IMR-90 (cell line): ENCODE data around the gene ABHD15. TPM values are rescaled to one million over a fixed set of nuclear protein-coding genes. Genes with fewer than 3 reads are reported as not detected.

Source experiments
- ATAC-seq: fragments of 200-7000 bp; cut with Tn5 transposase; 2 replicates; pipeline ENCODE4 v1.9.1; 2020; ENCODE audit warnings: low read depth, mild to moderate bottlenecking, moderate library complexity
- BruUV-seq: library from RNA; stranded (reverse); fragments of 400-500 nt; replicated peaks from 2 replicates; lab custom pipeline; 2021; lab: Mats Ljungman, UMichigan
- CTCF ChIA-PET: fragments of 300-600 bp; formaldehyde crosslinking; extraction: SDS; loops from one replicate; lab custom pipeline; 2021; ENCODE audit warnings: antibody characterized with exemption; lab: Yijun Ruan, JAX
- POLR2A ChIA-PET: fragments of 300-600 bp; sonication (Branson Sonifier 250); formaldehyde crosslinking; loops from one replicate; lab custom pipeline; 2022; ENCODE audit warnings: antibody characterized with exemption; ENCODE audit not compliant: unreplicated experiment; lab: Charles Lee
- DNase-seq: peaks from one replicate; pipeline ENCODE4 v3.0.0; 2013
- H2AFZ ChIP-seq: replicated peaks from 2 replicates; pipeline ENCODE3; 2013; ENCODE audit warnings: low read length, mild to moderate bottlenecking; ENCODE audit not compliant: poor library complexity
- H2AK5ac ChIP-seq: 2 replicates; pipeline ENCODE4 v1.6.1; 2013; ENCODE audit warnings: low read depth, low read length, inconsistent platforms
- H2AK9ac ChIP-seq: replicated peaks from 2 replicates; pipeline ENCODE3; 2013; ENCODE audit warnings: mild to moderate bottlenecking, low read depth, low read length, moderate library complexity; ENCODE audit not compliant: poor library complexity
- H2BK120ac ChIP-seq: 2 replicates; pipeline ENCODE4 v1.6.1; 2013; ENCODE audit warnings: low read depth, low read length, inconsistent platforms
- H2BK15ac ChIP-seq: 3 replicates; pipeline ENCODE4 v1.6.1; 2013; ENCODE audit warnings: low read depth, low read length, inconsistent platforms
- H2BK20ac ChIP-seq: 2 replicates; pipeline ENCODE4 v1.6.1; 2013; ENCODE audit warnings: low read depth, mild to moderate bottlenecking, inconsistent platforms, low read length, moderate library complexity
- H2BK5ac ChIP-seq: 2 replicates; pipeline ENCODE4 v1.6.1; 2013; ENCODE audit warnings: mild to moderate bottlenecking, low read depth, low read length, inconsistent platforms; ENCODE audit not compliant: poor library complexity, severe bottlenecking
- H3K14ac ChIP-seq: replicated peaks from 2 replicates; pipeline ENCODE4 v1.6.1; 2013; ENCODE audit warnings: low read depth, low read length, inconsistent platforms
- H3K18ac ChIP-seq: 2 replicates; pipeline ENCODE4 v1.6.1; 2013; ENCODE audit warnings: low read depth, low read length, control low read depth
- H3K23ac ChIP-seq: 2 replicates; pipeline ENCODE4 v1.6.1; 2013; ENCODE audit warnings: low read depth, low read length, inconsistent platforms
- H3K27ac ChIP-seq: 2 replicates; pipeline ENCODE4 v1.5.1; 2013; ENCODE audit warnings: mild to moderate bottlenecking, control low read depth, low read length; ENCODE audit not compliant: insufficient read depth
- H3K27me3 ChIP-seq: 2 replicates; pipeline ENCODE4 v1.6.1; 2013; ENCODE audit warnings: low read length; ENCODE audit not compliant: control insufficient read depth, insufficient read depth
- H3K36me3 ChIP-seq: 2 replicates; pipeline ENCODE4 v1.6.1; 2013; ENCODE audit warnings: low read length, mixed read lengths; ENCODE audit not compliant: control insufficient read depth, insufficient read depth
- H3K4ac ChIP-seq: 2 replicates; pipeline ENCODE4 v1.6.1; 2013; ENCODE audit warnings: low read depth, low read length, inconsistent platforms
- H3K4me1 ChIP-seq: 2 replicates; pipeline ENCODE4 v1.6.1; 2013; ENCODE audit warnings: low read length, mixed read lengths; ENCODE audit not compliant: control insufficient read depth, insufficient read depth
- H3K4me2 ChIP-seq: 2 replicates; pipeline ENCODE4 v1.6.1; 2013; ENCODE audit warnings: low read depth, mild to moderate bottlenecking, control low read depth, low read length, moderate library complexity
- H3K4me3 ChIP-seq: 2 replicates; pipeline ENCODE4 v1.5.1; 2013; ENCODE audit warnings: low read depth, mild to moderate bottlenecking, control low read depth, low read length, moderate library complexity; ENCODE audit not compliant: insufficient read depth
- H3K56ac ChIP-seq: 2 replicates; pipeline ENCODE4 v1.6.1; 2013; ENCODE audit warnings: low read length, inconsistent platforms; ENCODE audit not compliant: insufficient read depth; ENCODE audit errors: extremely low read depth
- H3K79me1 ChIP-seq, 2 experiments: 2 replicates each; pipeline ENCODE4 v1.6.1; 2013; ENCODE audit warnings: low read length in 2 of 2, inconsistent platforms in 1 of 2, low read depth in 1 of 2
- H3K9ac ChIP-seq: 2 replicates; pipeline ENCODE4 v1.6.1; 2013; ENCODE audit warnings: low read depth, low read length, control low read depth
- H3K9me1 ChIP-seq: 2 replicates; pipeline ENCODE4 v1.6.1; 2013; ENCODE audit warnings: low read length, inconsistent platforms; ENCODE audit not compliant: insufficient read depth
- H3K9me3 ChIP-seq: 2 replicates; pipeline ENCODE4 v1.6.1; 2013; ENCODE audit warnings: low read length; ENCODE audit not compliant: control insufficient read depth, insufficient read depth
- H4K20me1 ChIP-seq: 2 replicates; pipeline ENCODE4 v1.6.1; 2013; ENCODE audit warnings: low read length, inconsistent platforms; ENCODE audit not compliant: insufficient read depth
- H4K5ac ChIP-seq: 2 replicates; pipeline ENCODE4 v1.6.1; 2013; ENCODE audit warnings: mild to moderate bottlenecking, low read depth, low read length, control low read depth
- H4K8ac ChIP-seq, 2 experiments: 2 replicates each; pipeline ENCODE4 v1.6.1; 2013; ENCODE audit warnings: low read depth in 2 of 2, low read length in 2 of 2, control low read depth in 1 of 2, inconsistent platforms in 1 of 2
- H4K91ac ChIP-seq: 2 replicates; pipeline ENCODE4 v1.6.1; 2013; ENCODE audit warnings: low read depth, low read length, inconsistent platforms; ENCODE audit not compliant: insufficient read depth
- BHLHE40 ChIP-seq: fragments of 150-350 bp; IDR thresholded peaks from 2 replicates; pipeline ENCODE4 v1.6.1; 2016; ENCODE audit warnings: mild to moderate bottlenecking, low read depth, low read length
- CEBPB ChIP-seq: IDR thresholded peaks from 2 replicates; pipeline ENCODE4 v1.6.1; 2012; ENCODE audit warnings: low read depth, low read length, improper control_type of control experiment
- ELK1 ChIP-seq: fragments of 150-350 bp; IDR thresholded peaks from 2 replicates; pipeline ENCODE4 v1.6.1; 2016; ENCODE audit warnings: low read depth, mild to moderate bottlenecking, low read length, moderate library complexity, borderline replicate concordance
- MAFK ChIP-seq: IDR thresholded peaks from 2 replicates; pipeline ENCODE4 v1.6.1; 2012; ENCODE audit warnings: low read depth, low read length, improper control_type of control experiment
- RFX5 ChIP-seq: IDR thresholded peaks from 2 replicates; pipeline ENCODE4 v1.8.0; 2012; ENCODE audit warnings: low read depth, mild to moderate bottlenecking, low read length, moderate library complexity
- WGBS, 2 experiments: methylation state at CpG; one replicate each; pipeline versions ENCODE4 v1.1.5 to v1.1.7; 2013; ENCODE audit warnings: missing lambda C conversion rate in 2 of 2; ENCODE audit not compliant: insufficient read length in 1 of 2; ENCODE audit errors: extremely low coverage in 2 of 2; 5-methylcytosine and 5-hydroxymethylcytosine counted together
- dilution Hi-C: fragments of 300-500 bp; cut with HindIII; formaldehyde crosslinking; loops from one replicate; pipeline ENCODE4 v1.14.3; 2018; ENCODE audit warnings: low sequenced_read_pairs; ENCODE audit not compliant: unreplicated experiment
- in situ Hi-C: fragments of 300-500 bp; cut with MboI; formaldehyde crosslinking; loops from 3 replicates; pipeline ENCODE4 v1.14.3; 2019; ENCODE audit warnings: low sequenced_read_pairs, inconsistent platforms, mixed read lengths
- intact Hi-C: fragments of 100-400 bp; cut with micrococcal nuclease; formaldehyde crosslinking; loops from 2 replicates; pipeline ENCODE4 v1.10.0; 2022
- polyA plus RNA-seq, 3 experiments: library from polyadenylated mRNA; depleted of rRNA; stranded (reverse); fragments of >200 nt; gene quantifications; 2 replicates each; pipeline ENCODE4 v1.2.3, GENCODE V29; 2012; ENCODE audit warnings: low replicate concordance in 1 of 3
- total RNA-seq: library from RNA; depleted of rRNA; stranded (reverse); fragments of >200 nt; gene quantifications from 2 replicates; pipeline ENCODE4 v1.2.3, GENCODE V29; 2012
- TF ChIP-seq, protein P1 (sequence below): conservative IDR thresholded peaks from 2 replicates; pipeline ENCODE4 v1.5.1; 2012; ENCODE audit warnings: mild to moderate bottlenecking, low read depth, low read length, improper control_type of control experiment

The ABHD15 gene
- total and polyA plus RNA-seq, 2 of the 4 experiments (the other 2 are of a cell fraction) = 3.2 to 4.6 TPM

DNA sequence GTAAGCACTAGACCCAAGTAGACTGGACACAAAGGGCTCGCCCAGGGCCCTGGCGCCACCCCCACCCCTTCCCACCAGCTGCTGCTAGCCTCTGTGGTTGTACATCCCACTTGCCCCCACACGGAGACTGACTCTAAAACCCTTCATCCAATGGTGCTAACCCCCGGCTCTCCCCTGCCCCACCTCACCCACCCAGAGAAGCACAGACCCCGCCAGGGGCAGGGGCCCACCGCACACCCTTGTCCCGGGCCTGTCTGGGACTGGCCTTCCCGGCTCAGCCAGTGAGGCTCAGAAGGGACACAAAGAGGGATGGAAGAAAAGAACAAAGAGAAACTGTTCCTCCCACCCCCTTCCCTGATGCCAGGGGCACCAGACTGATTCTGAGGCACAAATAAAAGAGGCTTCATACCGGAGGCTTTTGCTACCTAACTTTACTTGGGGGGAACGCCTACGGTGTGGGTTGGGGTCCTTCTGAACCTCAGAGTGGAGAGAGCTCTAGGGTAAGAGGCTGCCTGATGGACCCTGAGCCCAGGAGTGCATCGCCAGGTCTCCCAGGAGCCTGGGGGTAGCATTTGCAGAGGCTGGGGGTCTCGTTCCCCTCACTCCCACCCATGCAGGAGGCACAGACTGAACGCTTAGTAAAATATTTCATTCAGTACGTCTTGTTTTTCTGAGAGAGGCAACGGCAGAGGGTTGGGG is 47.7 kb upstream of the ABHD15 start:
- Histone ChIP-seq H3K4me1 (no peaks in the 10 kb centered on the region), H3K27me3 (no peaks in the 10 kb centered on the region; the same call in 1 of the 2 replicates), H4K91ac (no peak overlapping the region), H2AFZ (no peak overlapping the region), H4K8ac (no peak overlapping the region), H2AK5ac (no peak overlapping the region), H3K18ac (no peak overlapping the region), H2BK20ac (no peak overlapping the region), H3K36me3 (peaks cover 2% of the 10 kb centered on the region; the same call in 1 of the 2 replicates), H2BK120ac (no peak overlapping the region), H4K20me1 (peaks cover 6% of the 10 kb centered on the region; the same call in 1 of the 2 replicates), H3K27ac (no peak overlapping the region), H3K9ac (no peak overlapping the region), H3K9me1 (peaks cover 8% of the 10 kb centered on the region), H3K23ac (no peak overlapping the region), H3K4me2 (no peak overlapping the region), H3K14ac (no peak overlapping the region), H2BK5ac (no peak overlapping the region), H3K79me1 (0 out of 4 replicates have a peak, but pooled peaks cover 0 to 2% of the 10 kb centered on the region in 2 experiments), H3K56ac (no peak overlapping the region), H4K5ac (no peak overlapping the region), H3K4me3 (no peak overlapping the region), H2BK15ac (no peak overlapping the region), H2AK9ac (no peak overlapping the region), H3K4ac (no peak overlapping the region), H3K9me3 (no peaks in the 10 kb centered on the region)
- no peak for ATAC-seq
- POLR2A ChIA-PET = no interaction called here
- in situ Hi-C loops = no loop called here
- no peak for DNase-seq
- CTCF ChIA-PET = no interaction called here
- intact Hi-C loops = no loop called here
- WGBS, 2 experiments = 100% methylated on average over 2 of the region's 16 CpGs; no CpG with 5 or more reads in 1 of the 2 experiments
- no TSS peak for BruUV-seq
- dilution Hi-C loops = no loop called here
- TF ChIP-seq ELK1 = no peak
- TF ChIP-seq, protein P1, sequence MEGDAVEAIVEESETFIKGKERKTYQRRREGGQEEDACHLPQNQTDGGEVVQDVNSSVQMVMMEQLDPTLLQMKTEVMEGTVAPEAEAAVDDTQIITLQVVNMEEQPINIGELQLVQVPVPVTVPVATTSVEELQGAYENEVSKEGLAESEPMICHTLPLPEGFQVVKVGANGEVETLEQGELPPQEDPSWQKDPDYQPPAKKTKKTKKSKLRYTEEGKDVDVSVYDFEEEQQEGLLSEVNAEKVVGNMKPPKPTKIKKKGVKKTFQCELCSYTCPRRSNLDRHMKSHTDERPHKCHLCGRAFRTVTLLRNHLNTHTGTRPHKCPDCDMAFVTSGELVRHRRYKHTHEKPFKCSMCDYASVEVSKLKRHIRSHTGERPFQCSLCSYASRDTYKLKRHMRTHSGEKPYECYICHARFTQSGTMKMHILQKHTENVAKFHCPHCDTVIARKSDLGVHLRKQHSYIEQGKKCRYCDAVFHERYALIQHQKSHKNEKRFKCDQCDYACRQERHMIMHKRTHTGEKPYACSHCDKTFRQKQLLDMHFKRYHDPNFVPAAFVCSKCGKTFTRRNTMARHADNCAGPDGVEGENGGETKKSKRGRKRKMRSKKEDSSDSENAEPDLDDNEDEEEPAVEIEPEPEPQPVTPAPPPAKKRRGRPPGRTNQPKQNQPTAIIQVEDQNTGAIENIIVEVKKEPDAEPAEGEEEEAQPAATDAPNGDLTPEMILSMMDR = no peak
- TF ChIP-seq RFX5 = no peak
- no peak for TF ChIP-seq CEBPB
- TF ChIP-seq MAFK = no peak
- no peak for TF ChIP-seq BHLHE40
